Measurements from ENCODE around the gene ARL14EPL.

ARL14EPL gene

GRCh38 chr5:116088062-116088461 lies 55.8 kb downstream of the ARL14EPL start (continued):
- TF ChIP-seq CSRNP3 (CRISPR knock-in tag; IDR thresholded peaks at IDR 0.05) = no peak
- no peak for TF ChIP-seq POU6F1 (CRISPR knock-in tag; IDR thresholded peaks at IDR 0.05; ENCODE audit: borderline replicate concordance, low read depth)
- TF ChIP-seq ZFP3 (CRISPR knock-in tag; IDR thresholded peaks at IDR 0.05) = no peak
- TF ChIP-seq RARB (CRISPR knock-in tag; IDR thresholded peaks at IDR 0.05) = no peak

GRCh38 chr5:116090302-116090701 lies 58.0 kb downstream of the ARL14EPL start:
- TF ChIP-seq TOX (CRISPR knock-in tag; IDR thresholded peaks at IDR 0.05; ENCODE audit: borderline replicate concordance) (no peak), ZNF70 (CRISPR knock-in tag; IDR thresholded peaks at IDR 0.05) (no peak), ZC3H10 (CRISPR knock-in tag; IDR thresholded peaks at IDR 0.05) (no peak), CSDC2 (CRISPR knock-in tag; IDR thresholded peaks at IDR 0.05) (no peak), POU6F1 (CRISPR knock-in tag; IDR thresholded peaks at IDR 0.05; ENCODE audit: borderline replicate concordance, low read depth) (no peak), PPARA (CRISPR knock-in tag; IDR thresholded peaks at IDR 0.05; ENCODE audit: borderline replicate concordance) (no peak), CSRNP3 (CRISPR knock-in tag; IDR thresholded peaks at IDR 0.05) (no peak), ARNTL (CRISPR knock-in tag; IDR thresholded peaks at IDR 0.05; ENCODE audit: borderline replicate concordance, low read depth) (no peak), TCF4 (CRISPR knock-in tag; IDR thresholded peaks at IDR 0.05; ENCODE audit: borderline replicate concordance) (no peak), ZNF565 (CRISPR knock-in tag; conservative IDR thresholded peaks at IDR 0.05; ENCODE audit: low read depth) (no peak), ISL1 (CRISPR knock-in tag; IDR thresholded peaks at IDR 0.05) (no peak), CREB5 (CRISPR knock-in tag; IDR thresholded peaks at IDR 0.05; ENCODE audit: low read depth) (no peak), ZFP3 (CRISPR knock-in tag; IDR thresholded peaks at IDR 0.05) (no peak), BACH2 (CRISPR knock-in tag; IDR thresholded peaks at IDR 0.05; ENCODE audit: borderline replicate concordance) (no peak)
- no peak for ATAC-seq

GRCh38 chr5:116091416-116091815 lies 59.1 kb downstream of the ARL14EPL start:
- no peak for ATAC-seq

More at GRCh38 chr5:116091416-116091815, 59.1 kb downstream of the ARL14EPL start:
- TF ChIP-seq SNAI2 (CRISPR knock-in tag; IDR thresholded peaks at IDR 0.05) (no peak), OSR1 (CRISPR knock-in tag; IDR thresholded peaks at IDR 0.05) (no peak), TCF4 (CRISPR knock-in tag; IDR thresholded peaks at IDR 0.05; ENCODE audit: borderline replicate concordance) (no peak), ZC3H10 (CRISPR knock-in tag; IDR thresholded peaks at IDR 0.05) (no peak), ISL1 (CRISPR knock-in tag; IDR thresholded peaks at IDR 0.05) (no peak), RARB (CRISPR knock-in tag; IDR thresholded peaks at IDR 0.05) (no peak), ZFP30 (CRISPR knock-in tag; IDR thresholded peaks at IDR 0.05) (no peak), ZFP3 (CRISPR knock-in tag; IDR thresholded peaks at IDR 0.05) (no peak), POU6F1 (CRISPR knock-in tag; IDR thresholded peaks at IDR 0.05; ENCODE audit: borderline replicate concordance, low read depth) (no peak), PATZ1 (CRISPR knock-in tag; IDR thresholded peaks at IDR 0.05; ENCODE audit: borderline replicate concordance) (no peak), ESRRG (CRISPR knock-in tag; IDR thresholded peaks at IDR 0.05) (no peak), CSRNP3 (CRISPR knock-in tag; IDR thresholded peaks at IDR 0.05) (no peak), CREB5 (CRISPR knock-in tag; IDR thresholded peaks at IDR 0.05; ENCODE audit: low read depth) (no peak), ZNF565 (CRISPR knock-in tag; conservative IDR thresholded peaks at IDR 0.05; ENCODE audit: low read depth) (no peak), ARNTL (CRISPR knock-in tag; IDR thresholded peaks at IDR 0.05; ENCODE audit: borderline replicate concordance, low read depth) (no peak), BACH2 (CRISPR knock-in tag; IDR thresholded peaks at IDR 0.05; ENCODE audit: borderline replicate concordance) (no peak)
